CD4-positive, alpha-beta T cell (primary cell): Measurements from ENCODE around the gene PITPNB. TPM values are rescaled to one million over a fixed set of nuclear protein-coding genes. Genes with fewer than 3 reads are reported as not detected.

Experiments
- ATAC-seq: fragments of 200-7000 bp; cut with Tn5 transposase; one replicate; pipeline ENCODE4 v1.10.0; 2022; ENCODE audit warnings: mild to moderate bottlenecking; ENCODE audit not compliant: poor library complexity
- CTCF ChIA-PET: fragments of 350-600 bp; sonication (Branson Sonifier 250); formaldehyde crosslinking; loops from one replicate; lab custom pipeline; 2021; ENCODE audit warnings: antibody characterized with exemption, inconsistent platforms; lab: Charles Lee
- POLR2A ChIA-PET: fragments of 350-600 bp; sonication (Branson Sonifier 250); formaldehyde crosslinking; loops from one replicate; lab custom pipeline; 2021; ENCODE audit warnings: antibody characterized with exemption, inconsistent platforms; lab: Charles Lee
- DNase-seq, 14 experiments: peaks; one replicate each; pipeline ENCODE4 v3.0.0-alpha.2; 2013 to 2020; ENCODE audit warnings: mixed read lengths in 2 of 14
- H3K27ac ChIP-seq, 2 donors: one replicate each; pipeline versions ENCODE4 v1.5.1 to v1.7.0; 2013; ENCODE audit warnings: low read length in 2 of 2, low read depth in 1 of 2, mild to moderate bottlenecking in 1 of 2
- H3K27me3 ChIP-seq, 2 experiments: 1 replicate in 1 of 2; 2 replicates in 1 of 2; pipeline versions ENCODE4 v1.6.1 to v1.7.0; 2013; ENCODE audit warnings: low read length in 2 of 2, control low read depth in 1 of 2, mild to moderate bottlenecking in 1 of 2, moderate library complexity in 1 of 2; ENCODE audit not compliant: insufficient read depth in 2 of 2, control insufficient read depth in 1 of 2
- H3K36me3 ChIP-seq: one replicate; pipeline ENCODE4 v1.6.1; 2013; ENCODE audit warnings: low read length, control low read depth; ENCODE audit not compliant: insufficient read depth
- H3K4me1 ChIP-seq: one replicate; pipeline ENCODE4 v1.6.1; 2013; ENCODE audit warnings: low read length, control low read depth; ENCODE audit not compliant: insufficient read depth
- H3K4me3 ChIP-seq: one replicate; pipeline ENCODE4 v1.5.1; 2013; ENCODE audit warnings: mild to moderate bottlenecking, low read length, moderate library complexity
- H3K9me3 ChIP-seq, 2 experiments: 1 replicate in 1 of 2; 2 replicates in 1 of 2; pipeline versions ENCODE4 v1.6.1 to v1.7.0; 2013; ENCODE audit warnings: low read length in 2 of 2, mild to moderate bottlenecking in 2 of 2, control low read depth in 1 of 2, moderate library complexity in 1 of 2; ENCODE audit not compliant: control insufficient read depth in 1 of 2, insufficient read depth in 1 of 2
- H3K27ac Mint-ChIP-seq: one replicate; pipeline ENCODE4 v1.8.0; 2020; ENCODE audit warnings: mixed read lengths
- H3K27me3 Mint-ChIP-seq: one replicate; pipeline ENCODE4 v1.8.0; 2021; ENCODE audit warnings: mixed read lengths
- H3K36me3 Mint-ChIP-seq: one replicate; pipeline ENCODE4 v1.8.0; 2021; ENCODE audit warnings: low read depth, mixed read lengths
- H3K4me1 Mint-ChIP-seq: one replicate; pipeline ENCODE4 v1.8.0; 2021; ENCODE audit warnings: low read depth, mixed read lengths
- H3K4me3 Mint-ChIP-seq: one replicate; pipeline ENCODE4 v1.8.0; 2020; ENCODE audit warnings: mild to moderate bottlenecking, mixed read lengths
- H3K9me3 Mint-ChIP-seq: one replicate; pipeline ENCODE4 v1.8.0; 2020; ENCODE audit warnings: mixed read lengths
- intact Hi-C, 2 experiments: fragments of 100-400 bp; cut with DNase I in 1 of 2; cut with micrococcal nuclease in 1 of 2; formaldehyde crosslinking; loops; one replicate each; pipeline versions ENCODE4 v1.15.1 to v1.9.0; 2023 to 2025; cut with DNase I, micrococcal nuclease
- total RNA-seq, 174 experiments: library from RNA in 2 of 174; stranded (reverse) in 2 of 174; gene quantifications; one replicate each; pipeline ENCODE4 v1.2.3 and lab custom pipeline; 2021 to 2026
- TF ChIP-seq, protein P1 (sequence below): fragments of 200-600 bp; IDR thresholded peaks from one replicate; pipeline ENCODE4 v1.8.0; 2022; ENCODE audit warnings: antibody characterized with exemption, mild to moderate bottlenecking

The PITPNB gene
- total RNA-seq, 2 experiments from 2014 or later = 37.6 to 38.7 TPM

DNA sequence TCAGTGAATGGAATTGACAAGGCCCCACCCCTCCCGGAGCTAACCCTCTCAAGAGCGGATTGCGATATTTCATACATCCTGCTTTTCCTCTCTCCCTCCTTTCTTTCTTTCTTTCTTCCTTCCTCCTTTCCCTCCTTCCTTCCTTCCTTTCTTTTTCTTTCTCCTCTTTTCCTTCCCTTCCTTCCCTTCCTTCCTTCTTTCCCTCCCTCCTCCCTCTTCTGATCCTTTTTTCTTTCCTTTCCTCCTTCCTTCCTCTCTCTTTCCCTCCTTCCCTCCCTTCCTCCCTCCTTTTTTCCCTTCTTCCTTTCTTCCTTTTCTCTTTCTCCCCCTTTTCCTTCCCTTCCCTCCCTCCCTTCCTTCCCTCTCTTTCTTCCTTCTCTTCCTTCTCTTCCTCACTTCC is 102.5 kb downstream of the PITPNB start:
- H3K27ac ChIP-seq = no peak overlapping the region
- no peaks in the 10 kb centered on the region for H3K27me3 ChIP-seq
- intact Hi-C loops = no loop called here
- TF ChIP-seq, protein P1, sequence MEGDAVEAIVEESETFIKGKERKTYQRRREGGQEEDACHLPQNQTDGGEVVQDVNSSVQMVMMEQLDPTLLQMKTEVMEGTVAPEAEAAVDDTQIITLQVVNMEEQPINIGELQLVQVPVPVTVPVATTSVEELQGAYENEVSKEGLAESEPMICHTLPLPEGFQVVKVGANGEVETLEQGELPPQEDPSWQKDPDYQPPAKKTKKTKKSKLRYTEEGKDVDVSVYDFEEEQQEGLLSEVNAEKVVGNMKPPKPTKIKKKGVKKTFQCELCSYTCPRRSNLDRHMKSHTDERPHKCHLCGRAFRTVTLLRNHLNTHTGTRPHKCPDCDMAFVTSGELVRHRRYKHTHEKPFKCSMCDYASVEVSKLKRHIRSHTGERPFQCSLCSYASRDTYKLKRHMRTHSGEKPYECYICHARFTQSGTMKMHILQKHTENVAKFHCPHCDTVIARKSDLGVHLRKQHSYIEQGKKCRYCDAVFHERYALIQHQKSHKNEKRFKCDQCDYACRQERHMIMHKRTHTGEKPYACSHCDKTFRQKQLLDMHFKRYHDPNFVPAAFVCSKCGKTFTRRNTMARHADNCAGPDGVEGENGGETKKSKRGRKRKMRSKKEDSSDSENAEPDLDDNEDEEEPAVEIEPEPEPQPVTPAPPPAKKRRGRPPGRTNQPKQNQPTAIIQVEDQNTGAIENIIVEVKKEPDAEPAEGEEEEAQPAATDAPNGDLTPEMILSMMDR = no peak
- Mint-ChIP-seq H3K9me3 (no peaks in the 10 kb centered on the region), H3K4me3 (no peak overlapping the region), H3K27me3 (peaks cover 5% of the 10 kb centered on the region), H3K4me1 (no peaks in the 10 kb centered on the region), H3K27ac (no peak overlapping the region), H3K36me3 (no peaks in the 10 kb centered on the region)
- no peak overlapping the region for H3K4me3 ChIP-seq
- peaks cover 0 to 4% of the 10 kb centered on the region in 2 experiments for H3K9me3 ChIP-seq
- H3K36me3 ChIP-seq = no peaks in the 10 kb centered on the region
- ATAC-seq (no peak), DNase-seq (no peak)
- ChIA-PET POLR2A (interaction anchor here (0.6 kb wide), 1 partner anchor 1313 kb away, joined by 4 read pairs; no protein-coding TSS in a partner anchor), CTCF (no interaction called here)
- H3K4me1 ChIP-seq = no peaks in the 10 kb centered on the region

DNA sequence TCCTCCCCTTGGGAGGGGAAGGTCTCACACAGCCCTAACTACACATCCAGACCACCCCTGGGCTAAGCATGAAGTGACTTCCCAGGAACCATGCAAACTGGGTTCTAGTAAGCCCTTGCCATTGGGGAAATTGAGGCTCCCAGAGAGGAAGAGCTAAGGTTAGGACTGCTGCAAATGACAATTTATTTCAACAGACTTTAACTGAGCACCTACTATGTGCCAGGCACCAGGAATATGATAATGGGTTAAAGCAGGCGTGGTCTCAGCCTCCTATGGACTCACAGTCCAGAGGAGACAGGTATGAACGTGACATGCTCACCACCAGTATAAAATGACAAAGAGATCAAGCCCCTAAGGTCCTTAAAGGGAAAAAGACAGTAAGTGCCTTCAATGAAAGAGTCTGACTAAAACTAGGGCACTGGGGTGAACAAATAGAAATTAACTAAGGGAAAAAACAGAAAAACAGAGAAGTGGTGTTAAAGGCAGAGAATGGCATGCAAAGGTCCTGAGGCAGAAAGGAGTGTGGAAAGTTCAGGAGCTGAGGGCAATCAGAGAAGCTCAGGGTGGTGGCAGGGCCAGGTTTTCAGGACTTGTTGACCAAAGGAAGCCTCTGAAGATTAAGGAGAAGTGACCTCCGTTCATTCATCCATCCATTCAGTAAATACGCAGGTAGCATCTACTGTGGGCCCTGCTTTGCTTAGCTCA is 103.1 kb downstream of the PITPNB start:
- DNase-seq = no peak
- peaks cover 0 to 4% of the 10 kb centered on the region in 2 experiments for H3K9me3 ChIP-seq
- POLR2A ChIA-PET = no interaction called here
- no peaks in the 10 kb centered on the region for H3K4me1 Mint-ChIP-seq
- no peaks in the 10 kb centered on the region for H3K36me3 Mint-ChIP-seq
- intact Hi-C loops = no loop called here
- H3K27me3 Mint-ChIP-seq = peaks cover 5% of the 10 kb centered on the region
- CTCF ChIA-PET = no interaction called here
- no peak for ATAC-seq
- H3K4me3 Mint-ChIP-seq = no peak overlapping the region
- H3K4me3 ChIP-seq = no peak overlapping the region
- H3K4me1 ChIP-seq = no peaks in the 10 kb centered on the region
- H3K27me3 ChIP-seq = no peaks in the 10 kb centered on the region
- H3K36me3 ChIP-seq = no peaks in the 10 kb centered on the region
- H3K9me3 Mint-ChIP-seq = no peaks in the 10 kb centered on the region
- no peak overlapping the region for H3K27ac Mint-ChIP-seq
- H3K27ac ChIP-seq = no peak overlapping the region
- TF ChIP-seq, protein P1 = no peak

DNA sequence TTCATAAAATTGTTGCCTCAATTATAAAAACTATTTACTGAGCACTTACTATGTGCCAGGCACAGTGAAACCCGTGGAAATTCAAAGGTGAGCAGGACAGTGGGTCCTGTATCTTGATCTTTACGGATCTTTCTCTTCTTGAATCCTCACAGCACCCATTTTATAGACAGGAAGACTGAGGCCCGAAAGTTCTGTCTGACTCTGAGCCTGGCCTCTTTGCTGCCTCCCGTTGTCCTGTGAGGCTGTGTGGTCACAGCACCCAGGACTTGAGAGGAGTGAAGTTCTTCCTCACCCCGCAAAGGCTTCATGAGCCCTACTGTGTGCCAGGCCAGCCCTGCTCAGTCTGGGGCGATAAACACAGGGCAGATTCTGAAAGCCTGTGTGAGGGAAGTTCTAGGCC is 104.1 kb downstream of the PITPNB start:
- Histone ChIP-seq H3K27me3 (no peaks in the 10 kb centered on the region), H3K36me3 (no peaks in the 10 kb centered on the region), H3K27ac (no peak overlapping the region), H3K4me3 (no peak overlapping the region), H3K9me3 (peaks cover 0 to under 1% of the 10 kb centered on the region in 2 experiments), H3K4me1 (no peaks in the 10 kb centered on the region)
- Mint-ChIP-seq H3K27ac (no peak overlapping the region), H3K9me3 (no peaks in the 10 kb centered on the region), H3K36me3 (no peaks in the 10 kb centered on the region), H3K4me1 (no peaks in the 10 kb centered on the region), H3K4me3 (no peak overlapping the region), H3K27me3 (peaks cover 5% of the 10 kb centered on the region)
- no peak for ATAC-seq
- ChIA-PET POLR2A (no interaction called here), CTCF (no interaction called here)
- intact Hi-C loops = no loop called here
- no peak for DNase-seq
- TF ChIP-seq, protein P1 = no peak
